Activated T-cell treated with anti-CD3 and anti-CD28 coated beads for 1 hour (primary cell): ENCODE measurements around the gene FANCM.
"Not testable (repeated sequence)": the region's sequence is repeated elsewhere in the genome, so short reads cannot be mapped to it uniquely, and the experiment has no call there.

Source experiments
- DNase-seq: peaks from one replicate; pipeline ENCODE4 v3.0.0-alpha.2; 2020; ENCODE audit warnings: low read depth

Gene FANCM

GRCh38 chr14:45144658-45145057, 8.9 kb downstream of the FANCM start:
- no peak for DNase-seq

GRCh38 chr14:45145214-45145613, 9.5 kb downstream of the FANCM start:
- DNase-seq, result no peak

GRCh38 chr14:45149602-45150001, 13.9 kb downstream of the FANCM start:
- DNase-seq, result no peak

- DNase-seq, result no peak
Observed at GRCh38 chr14:45150386-45150890, 14.7 kb downstream of the FANCM start.

GRCh38 chr14:45156067-45156466, 20.3 kb downstream of the FANCM start:
- DNase-seq, result no peak

- no peak for DNase-seq
Observed at GRCh38 chr14:45169906-45170305, 34.2 kb downstream of the FANCM start.

GRCh38 chr14:45177076-45177475, 41.3 kb downstream of the FANCM start:
- no peak for DNase-seq

- no peak for DNase-seq
Observed at GRCh38 chr14:45181329-45181728, 45.6 kb downstream of the FANCM start.

- DNase-seq, result no peak
Observed at GRCh38 chr14:45181806-45182205, 46.1 kb downstream of the FANCM start.

GRCh38 chr14:45185100-45185814, 49.5 kb downstream of the FANCM start:
- DNase-seq, result no peak

GRCh38 chr14:45194964-45195363, 59.2 kb downstream of the FANCM start:
- DNase-seq, result no peak

- no peak for DNase-seq
Observed at GRCh38 chr14:45198551-45198950, 62.8 kb downstream of the FANCM start.

- DNase-seq, result no peak
Observed at GRCh38 chr14:45199230-45199629, 63.5 kb downstream of the FANCM start.

- DNase-seq, result no peak
Observed at GRCh38 chr14:45201905-45202304, 66.2 kb downstream of the FANCM start.

GRCh38 chr14:45204241-45204640, 68.5 kb downstream of the FANCM start:
- no peak for DNase-seq

GRCh38 chr14:45210159-45210558, 74.4 kb downstream of the FANCM start:
- no peak for DNase-seq

- no peak for DNase-seq
Observed at GRCh38 chr14:45211295-45211694, 75.6 kb downstream of the FANCM start.

GRCh38 chr14:45212231-45212630, 76.5 kb downstream of the FANCM start:
- no peak for DNase-seq

- not testable (repeated sequence) for DNase-seq
Observed at GRCh38 chr14:45213716-45214115, 78.0 kb downstream of the FANCM start.

GRCh38 chr14:45214341-45214740, 78.6 kb downstream of the FANCM start:
- not testable (repeated sequence) for DNase-seq

GRCh38 chr14:45222485-45223262, 86.9 kb downstream of the FANCM start:
- no peak for DNase-seq

GRCh38 chr14:45227566-45227965, 91.8 kb downstream of the FANCM start:
- DNase-seq, result no peak

- DNase-seq, result no peak
Observed at GRCh38 chr14:45238988-45239387, 103.3 kb downstream of the FANCM start.
